Kidney tubule cell (primary cell): Measurements from ENCODE around the gene PALM.
"Not testable (repeated sequence)": the region's sequence is repeated elsewhere in the genome, so short reads cannot be mapped to it uniquely, and the experiment has no call there.

Experiments
- DNase-seq: peaks from one replicate; pipeline ENCODE4 v3.0.0-alpha.2; 2018; ENCODE audit warnings: low spot score

Gene PALM, protein sequence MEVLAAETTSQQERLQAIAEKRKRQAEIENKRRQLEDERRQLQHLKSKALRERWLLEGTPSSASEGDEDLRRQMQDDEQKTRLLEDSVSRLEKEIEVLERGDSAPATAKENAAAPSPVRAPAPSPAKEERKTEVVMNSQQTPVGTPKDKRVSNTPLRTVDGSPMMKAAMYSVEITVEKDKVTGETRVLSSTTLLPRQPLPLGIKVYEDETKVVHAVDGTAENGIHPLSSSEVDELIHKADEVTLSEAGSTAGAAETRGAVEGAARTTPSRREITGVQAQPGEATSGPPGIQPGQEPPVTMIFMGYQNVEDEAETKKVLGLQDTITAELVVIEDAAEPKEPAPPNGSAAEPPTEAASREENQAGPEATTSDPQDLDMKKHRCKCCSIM

GRCh38 chr19:708154-709143 lies at the start of gene PALM:
Gene PALM, plus strand, starts transcription at chr19:708935. Its CDS starts 212 bp downstream, at chr19:709147.
- no peak for DNase-seq

DNA sequence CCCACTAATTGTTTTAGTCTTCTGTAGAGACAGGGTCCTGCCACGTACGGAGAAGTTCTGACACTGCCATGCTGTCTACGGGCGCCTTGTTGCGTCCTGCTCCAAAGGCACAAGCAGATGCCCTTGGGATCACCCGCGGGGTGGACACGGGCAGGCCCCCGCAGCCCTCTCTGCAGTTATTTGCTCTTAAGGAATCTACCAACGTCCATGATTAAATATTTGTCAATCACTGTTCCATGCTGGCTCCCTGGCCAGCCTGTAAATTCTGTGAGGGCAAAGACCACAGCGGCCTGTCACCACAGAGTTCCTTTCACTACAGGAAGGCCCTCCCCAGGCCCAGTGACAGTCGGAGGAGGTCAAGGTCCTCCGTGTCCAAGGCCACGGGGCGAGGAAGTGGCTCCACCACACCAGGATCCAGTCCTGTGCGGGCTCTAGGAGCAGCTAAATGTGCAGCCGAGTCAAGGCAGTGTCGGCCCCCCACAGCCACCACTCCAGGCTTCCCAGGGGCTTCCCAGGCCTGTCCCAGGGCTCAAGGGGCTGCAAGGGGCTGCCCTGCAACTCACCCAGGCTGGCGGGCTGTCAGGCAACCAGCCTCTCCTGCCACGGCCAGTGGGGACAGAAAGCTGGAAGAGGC lies 47.8 kb upstream of the PALM start:
- DNase-seq: peak; percentile 40

DNA sequence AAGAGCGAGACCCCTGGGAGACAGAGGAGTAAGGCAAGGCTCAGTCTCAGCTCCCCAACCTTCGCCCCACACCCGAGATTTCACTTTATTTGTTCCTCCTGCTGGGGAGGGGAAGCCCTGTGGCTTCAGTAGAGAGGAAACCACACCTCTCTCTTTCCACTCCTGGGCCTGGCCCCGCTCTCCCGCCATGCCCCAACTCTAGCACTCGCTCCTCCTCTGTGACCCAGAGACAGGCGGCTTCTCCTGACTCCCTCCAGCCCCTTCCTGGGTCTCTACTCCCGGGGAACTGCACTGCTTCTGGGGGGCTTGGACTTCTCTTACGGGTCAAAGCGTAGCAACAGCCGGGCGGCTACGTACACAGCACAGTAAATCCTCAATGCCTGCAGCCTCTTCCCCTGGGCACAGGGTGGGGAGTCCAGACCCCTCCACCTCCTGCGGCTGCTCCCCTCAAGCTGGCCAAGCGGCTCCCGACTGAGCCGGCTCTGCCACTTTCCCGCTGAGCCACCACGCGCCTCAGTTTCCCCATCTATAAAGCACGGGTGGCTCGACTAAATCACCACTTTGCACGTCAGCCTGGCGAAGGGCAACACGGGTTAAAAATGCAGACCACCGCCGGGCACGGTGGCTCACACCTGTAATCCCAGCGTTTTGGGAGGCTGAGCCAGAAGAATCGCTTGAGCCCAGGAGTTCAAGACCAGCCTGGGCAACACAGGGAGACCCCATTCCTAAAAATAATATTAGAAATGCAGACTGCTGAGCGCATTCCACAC lies 47.1 kb upstream of the PALM start:
- peak; percentile 32 for DNase-seq

GRCh38 chr19:662207-662961 lies 46.4 kb upstream of the PALM start:
- DNase-seq: peak; percentile 70

- peak; percentile 95 for DNase-seq
Measured at GRCh38 chr19:662962-663681, 45.6 kb upstream of the PALM start, which contains the start of gene RNF126. Gene RNF126, minus strand, starts transcription at chr19:663214. Its CDS starts 93 bp downstream, at chr19:663121.

- DNase-seq: no peak
Measured at GRCh38 chr19:663682-664117, 45.0 kb upstream of the PALM start.

- peak; percentile 81 for DNase-seq
Measured at GRCh38 chr19:664913-665443, 43.8 kb upstream of the PALM start.

DNA sequence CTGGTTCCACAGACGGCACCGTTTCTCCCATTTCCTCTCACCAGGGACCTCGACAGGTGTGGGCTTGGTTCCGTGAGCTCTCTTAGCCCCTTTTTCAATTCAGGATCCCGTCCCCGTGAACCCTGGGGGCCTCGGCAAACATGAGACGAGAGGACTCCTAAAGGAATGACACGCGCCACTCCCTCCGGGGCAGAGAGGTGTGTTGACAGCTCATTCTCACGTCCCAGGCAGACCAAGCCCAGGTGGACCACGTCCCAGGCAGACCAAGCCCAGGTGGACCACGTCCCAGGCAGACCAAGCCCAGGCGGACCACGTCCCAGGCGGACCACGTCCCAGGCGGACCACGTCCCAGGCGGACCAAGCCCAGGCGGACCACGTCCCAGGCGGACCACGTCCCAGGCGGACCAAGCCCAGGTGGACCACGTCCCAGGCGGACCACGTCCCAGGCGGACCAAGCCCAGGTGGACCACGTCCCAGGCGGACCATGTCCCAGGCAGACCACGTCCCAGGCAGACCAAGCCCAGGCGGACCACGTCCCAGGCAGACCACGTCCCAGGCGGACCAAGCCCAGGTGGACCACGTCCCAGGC lies 41.7 kb upstream of the PALM start:
- DNase-seq: not testable (repeated sequence)

GRCh38 chr19:668675-669434 lies 39.9 kb upstream of the PALM start:
- DNase-seq: not testable (repeated sequence)

- DNase-seq: no peak
Measured at GRCh38 chr19:670609-671075, 38.1 kb upstream of the PALM start.

DNA sequence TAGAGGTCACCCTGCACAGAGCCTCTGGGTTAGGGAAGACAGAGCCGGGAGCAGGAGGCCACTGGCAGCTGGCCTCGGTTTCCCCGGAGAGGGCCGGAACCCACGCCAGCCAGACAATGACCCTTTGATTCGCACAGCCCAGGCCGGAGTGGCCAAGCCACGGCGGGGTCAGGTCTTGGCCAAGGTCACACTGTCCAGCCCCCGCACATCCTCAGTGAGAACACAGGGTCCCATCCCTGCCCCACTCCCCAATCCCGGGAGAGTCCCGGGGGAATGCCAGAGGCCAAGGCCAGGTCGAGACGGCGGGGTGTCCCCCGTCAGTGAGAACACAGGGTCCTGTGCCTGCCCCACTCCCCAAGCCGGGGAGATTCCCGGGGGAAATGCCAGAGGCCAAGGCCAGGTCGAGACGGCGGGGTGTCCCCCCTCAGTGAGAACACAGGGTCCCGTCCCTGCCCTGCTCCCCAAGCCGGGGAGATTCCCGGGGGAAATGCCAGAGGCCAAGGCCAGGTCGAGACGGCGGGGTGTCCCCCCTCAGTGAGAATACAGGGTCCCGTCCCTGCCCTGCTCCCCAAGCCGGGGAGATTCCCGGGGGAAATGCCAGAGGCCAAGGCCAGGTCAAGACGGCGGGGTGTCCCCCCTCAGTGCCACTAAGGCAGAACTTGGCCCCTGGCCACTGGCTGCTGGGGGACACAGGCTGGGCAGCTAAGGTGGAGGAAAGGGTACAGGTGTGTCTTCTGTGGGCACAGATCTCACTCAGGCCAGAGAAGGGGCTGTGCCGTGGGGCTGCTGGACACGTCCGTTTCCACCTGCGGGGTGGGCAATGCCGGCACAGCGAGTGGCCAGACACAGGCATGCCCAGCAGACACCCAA lies 34.2 kb upstream of the PALM start:
- DNase-seq: no peak

DNA sequence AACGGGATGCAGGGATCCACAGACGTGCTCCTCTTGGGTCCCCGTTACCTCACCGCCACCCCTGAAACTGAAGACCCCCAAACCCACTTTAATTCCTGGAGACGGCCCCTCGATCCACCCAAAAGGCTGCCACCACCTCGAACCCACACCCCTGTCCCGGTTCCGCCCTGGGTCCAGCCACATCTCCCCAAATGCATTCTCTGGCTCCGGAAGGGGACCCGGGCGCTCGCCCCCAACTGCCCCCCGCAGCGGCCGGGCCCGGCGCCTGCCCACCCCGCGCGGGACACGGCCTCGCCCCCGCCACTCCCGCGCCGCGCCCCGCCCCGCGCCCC lies 32.8 kb upstream of the PALM start:
- no peak for DNase-seq

- peak; percentile 57 for DNase-seq
Measured at GRCh38 chr19:676339-677105, 32.2 kb upstream of the PALM start, which contains the start of gene FSTL3. Gene FSTL3, plus strand, starts transcription at chr19:676392. Its CDS starts 32 bp downstream, at chr19:676424.

GRCh38 chr19:677201-677600 lies 31.5 kb upstream of the PALM start:
- peak; percentile 95 for DNase-seq

- peak; percentile 88 for DNase-seq
Measured at GRCh38 chr19:677601-678436, 30.9 kb upstream of the PALM start.
